Measurements from ENCODE around the gene RBM4B. TPM values are rescaled to one million over a fixed set of nuclear protein-coding genes. Genes with fewer than 3 reads are reported as not detected.
A peak's percentile ranks its signal among the peaks of the same experiment; 100 is the strongest.

The RBM4B gene
- total and polyA plus RNA-seq, 2 of the 13 experiments (the other 11 are each of a cell fraction or from before 2014, with no cell fraction given): 25.8 to 32.4 TPM

GRCh38 chr11:66677599-66678375 lies at the start of gene RBM4B (continued):
- TF ChIP-seq ZKSCAN5 (CRISPR knock-in tag; IDR thresholded peaks at IDR 0.05) (no peak), MEF2D (CRISPR knock-in tag; IDR thresholded peaks at IDR 0.05) (0 out of 2 replicates have a peak, but pooled peaks have one; percentile 28), ZNF253 (CRISPR knock-in tag; IDR thresholded peaks at IDR 0.05; ENCODE audit: borderline replicate concordance) (peak; percentile 67; the same call in 1 of the 2 replicates), ZNF563 (CRISPR knock-in tag; IDR thresholded peaks at IDR 0.05) (no peak), POLR2G (IDR thresholded peaks at IDR 0.05; ENCODE audit: low read depth, low read length) (peak; percentile 94), MAX (IDR thresholded peaks at IDR 0.05) (peak; percentile 90), GABPA (IDR thresholded peaks at IDR 0.05; ENCODE audit: low read depth, low read length) (no peak), GABPA (CRISPR knock-in tag; IDR thresholded peaks at IDR 0.05; ENCODE audit: low read depth) (peak; percentile 31; the same call in 1 of the 2 replicates), ZNF263 (CRISPR knock-in tag; IDR thresholded peaks at IDR 0.05) (no peak), ZBTB8A (CRISPR knock-in tag; IDR thresholded peaks at IDR 0.05; ENCODE audit: borderline replicate concordance, low read depth) (no peak), NFKB2 (CRISPR knock-in tag; IDR thresholded peaks at IDR 0.05; ENCODE audit: borderline replicate concordance) (0 out of 2 replicates have a peak, but pooled peaks have one; percentile 2), ZNF7 (CRISPR knock-in tag; IDR thresholded peaks at IDR 0.05) (no peak), WIZ (CRISPR knock-in tag; IDR thresholded peaks at IDR 0.05) (no peak)
- TF ChIP-seq, protein P1, sequence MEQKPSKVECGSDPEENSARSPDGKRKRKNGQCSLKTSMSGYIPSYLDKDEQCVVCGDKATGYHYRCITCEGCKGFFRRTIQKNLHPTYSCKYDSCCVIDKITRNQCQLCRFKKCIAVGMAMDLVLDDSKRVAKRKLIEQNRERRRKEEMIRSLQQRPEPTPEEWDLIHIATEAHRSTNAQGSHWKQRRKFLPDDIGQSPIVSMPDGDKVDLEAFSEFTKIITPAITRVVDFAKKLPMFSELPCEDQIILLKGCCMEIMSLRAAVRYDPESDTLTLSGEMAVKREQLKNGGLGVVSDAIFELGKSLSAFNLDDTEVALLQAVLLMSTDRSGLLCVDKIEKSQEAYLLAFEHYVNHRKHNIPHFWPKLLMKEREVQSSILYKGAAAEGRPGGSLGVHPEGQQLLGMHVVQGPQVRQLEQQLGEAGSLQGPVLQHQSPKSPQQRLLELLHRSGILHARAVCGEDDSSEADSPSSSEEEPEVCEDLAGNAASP (CRISPR knock-in tag; IDR thresholded peaks at IDR 0.05; ENCODE audit: borderline replicate concordance): peak; percentile 12; the same call in 1 of the 2 replicates
- TF ChIP-seq, protein P2, sequence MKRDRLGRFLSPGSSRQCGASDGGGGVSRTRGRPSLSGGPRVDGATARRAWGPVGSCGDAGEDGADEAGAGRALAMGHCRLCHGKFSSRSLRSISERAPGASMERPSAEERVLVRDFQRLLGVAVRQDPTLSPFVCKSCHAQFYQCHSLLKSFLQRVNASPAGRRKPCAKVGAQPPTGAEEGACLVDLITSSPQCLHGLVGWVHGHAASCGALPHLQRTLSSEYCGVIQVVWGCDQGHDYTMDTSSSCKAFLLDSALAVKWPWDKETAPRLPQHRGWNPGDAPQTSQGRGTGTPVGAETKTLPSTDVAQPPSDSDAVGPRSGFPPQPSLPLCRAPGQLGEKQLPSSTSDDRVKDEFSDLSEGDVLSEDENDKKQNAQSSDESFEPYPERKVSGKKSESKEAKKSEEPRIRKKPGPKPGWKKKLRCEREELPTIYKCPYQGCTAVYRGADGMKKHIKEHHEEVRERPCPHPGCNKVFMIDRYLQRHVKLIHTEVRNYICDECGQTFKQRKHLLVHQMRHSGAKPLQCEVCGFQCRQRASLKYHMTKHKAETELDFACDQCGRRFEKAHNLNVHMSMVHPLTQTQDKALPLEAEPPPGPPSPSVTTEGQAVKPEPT (CRISPR knock-in tag; IDR thresholded peaks at IDR 0.05; ENCODE audit: low read depth): no peak

Data from HepG2 (cell line).